ENCODE data around the gene TRABD2B.

Gene TRABD2B

GRCh38 chr1:47972864-47973432 is 24.2 kb downstream of the TRABD2B start:
- H3K18ac ChIP-seq (ENCODE audit: low read depth in 1 of 2, low read length in 2 of 2) = no peak overlapping the region
- no peak overlapping the region for H3K4me3 ChIP-seq (ENCODE audit: insufficient read depth in 1 of 2, low read depth in 1 of 2, low read length in 2 of 2)
- no peak overlapping the region for H3K27ac ChIP-seq (ENCODE audit: low read length, poor library complexity, severe bottlenecking)
- H3K4me1 ChIP-seq (ENCODE audit: control insufficient read depth, insufficient read depth, low read depth, low read length) = peaks cover 2% of the 10 kb centered on the region
- H3K9ac ChIP-seq (ENCODE audit: low read length) = no peak overlapping the region
- no peak overlapping the region for H2BK12ac ChIP-seq (ENCODE audit: low read length in 2 of 2)
- no peak overlapping the region for H3K14ac ChIP-seq (ENCODE audit: low read length in 2 of 2)
- DNase-seq = no peak
- no peak overlapping the region for H3K4me2 ChIP-seq (ENCODE audit: low read length, poor library complexity, severe bottlenecking)
- H2AFZ ChIP-seq (ENCODE audit: low read depth, low read length) = no peak overlapping the region
- H3K79me1 ChIP-seq (replicated peaks; ENCODE audit: low read length, poor library complexity, severe bottlenecking) = no peaks in the 10 kb centered on the region
- no peaks in the 10 kb centered on the region for H3K27me3 ChIP-seq (ENCODE audit: control insufficient read depth in 1 of 2, insufficient read depth in 1 of 2, low read length in 2 of 2)
- no peaks in the 10 kb centered on the region for H3K9me3 ChIP-seq (ENCODE audit: control insufficient read depth, low read length)
- H3K23ac ChIP-seq (ENCODE audit: low read length in 2 of 2) = no peak overlapping the region
- no peaks in the 10 kb centered on the region for H3K36me3 ChIP-seq (ENCODE audit: control insufficient read depth in 1 of 2, insufficient read depth in 2 of 2, low read depth in 1 of 2, low read length in 2 of 2)
- H2BK120ac ChIP-seq (ENCODE audit: low read depth, low read length) = no peak overlapping the region
- no peak overlapping the region for H2BK15ac ChIP-seq (ENCODE audit: low read depth, poor library complexity, severe bottlenecking)
- WGBS = 75% methylated on average over 4 of the region's 4 CpGs
- H2BK5ac ChIP-seq (ENCODE audit: low read depth, low read length, poor library complexity, severe bottlenecking) = no peak overlapping the region
- H2AK5ac ChIP-seq (ENCODE audit: low read length, severe bottlenecking) = no peak overlapping the region
- no peak overlapping the region for H3K4ac ChIP-seq (ENCODE audit: low read depth in 1 of 2, low read length in 2 of 2)
- no peak overlapping the region for H4K8ac ChIP-seq (ENCODE audit: low read length)
- no peak overlapping the region for H4K91ac ChIP-seq (ENCODE audit: low read length)

DNA sequence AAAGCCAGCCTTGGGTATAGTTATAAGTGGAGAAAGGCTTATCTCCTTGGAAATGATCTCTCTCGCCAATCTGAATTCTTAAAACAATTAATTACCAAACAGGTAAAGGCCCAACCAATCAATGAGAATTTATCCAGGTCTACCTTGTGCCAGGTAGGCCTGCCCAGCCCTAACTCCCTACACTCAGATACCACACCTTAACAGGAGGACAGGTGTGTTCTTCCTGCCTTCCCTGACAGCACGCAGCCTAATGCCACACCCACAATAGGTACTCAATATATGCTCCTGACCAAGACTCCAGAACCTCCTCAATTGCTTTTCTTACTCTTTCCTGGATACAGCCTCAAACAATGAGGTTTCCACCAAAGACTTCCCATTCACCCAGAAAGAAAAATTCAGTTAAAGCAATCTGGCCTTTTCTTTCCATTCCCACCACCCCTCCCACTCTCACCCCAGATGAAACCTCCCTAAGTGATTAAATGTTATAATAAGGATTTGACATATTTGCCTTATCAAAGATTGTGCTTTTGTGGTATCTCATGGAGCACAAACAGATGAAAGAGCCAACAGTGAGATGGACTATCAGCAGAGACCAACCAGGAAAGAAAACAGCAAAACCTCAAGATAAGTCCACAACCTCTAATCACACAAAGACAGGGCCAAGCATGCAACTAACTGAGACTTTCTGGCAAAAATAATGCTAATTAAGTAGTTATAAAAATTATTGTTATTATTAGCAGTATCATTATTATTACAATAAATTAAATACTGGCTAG is 25.6 kb downstream of the TRABD2B start:
- Histone ChIP-seq H3K79me1 (replicated peaks; ENCODE audit: low read length, poor library complexity, severe bottlenecking) (no peaks in the 10 kb centered on the region), H3K36me3 (ENCODE audit: control insufficient read depth in 1 of 2, insufficient read depth in 2 of 2, low read depth in 1 of 2, low read length in 2 of 2) (no peaks in the 10 kb centered on the region), H2BK12ac (ENCODE audit: low read length in 2 of 2) (no peak overlapping the region), H3K27ac (ENCODE audit: low read length, poor library complexity, severe bottlenecking) (no peak overlapping the region), H3K14ac (ENCODE audit: low read length in 2 of 2) (no peak overlapping the region), H3K23ac (ENCODE audit: low read length in 2 of 2) (no peak overlapping the region), H3K4me2 (ENCODE audit: low read length, poor library complexity, severe bottlenecking) (no peak overlapping the region), H2BK15ac (ENCODE audit: low read depth, poor library complexity, severe bottlenecking) (no peak overlapping the region), H2AK5ac (ENCODE audit: low read length, severe bottlenecking) (no peak overlapping the region), H3K9me3 (ENCODE audit: control insufficient read depth, low read length) (no peaks in the 10 kb centered on the region), H3K4me1 (ENCODE audit: control insufficient read depth, insufficient read depth, low read depth, low read length) (peaks cover 2% of the 10 kb centered on the region), H2BK120ac (ENCODE audit: low read depth, low read length) (no peak overlapping the region), H4K8ac (ENCODE audit: low read length) (no peak overlapping the region), H3K9ac (ENCODE audit: low read length) (no peak overlapping the region), H2BK5ac (ENCODE audit: low read depth, low read length, poor library complexity, severe bottlenecking) (no peak overlapping the region), H3K4me3 (ENCODE audit: insufficient read depth in 1 of 2, low read depth in 1 of 2, low read length in 2 of 2) (no peak overlapping the region), H2AFZ (ENCODE audit: low read depth, low read length) (no peak overlapping the region), H4K91ac (ENCODE audit: low read length) (no peak overlapping the region), H3K18ac (ENCODE audit: low read depth in 1 of 2, low read length in 2 of 2) (no peak overlapping the region), H3K4ac (ENCODE audit: low read depth in 1 of 2, low read length in 2 of 2) (no peak overlapping the region), H3K27me3 (ENCODE audit: control insufficient read depth in 1 of 2, insufficient read depth in 1 of 2, low read length in 2 of 2) (no peaks in the 10 kb centered on the region)
- no peak for DNase-seq
- WGBS = 81% methylated on average over 2 of the region's 2 CpGs

DNA sequence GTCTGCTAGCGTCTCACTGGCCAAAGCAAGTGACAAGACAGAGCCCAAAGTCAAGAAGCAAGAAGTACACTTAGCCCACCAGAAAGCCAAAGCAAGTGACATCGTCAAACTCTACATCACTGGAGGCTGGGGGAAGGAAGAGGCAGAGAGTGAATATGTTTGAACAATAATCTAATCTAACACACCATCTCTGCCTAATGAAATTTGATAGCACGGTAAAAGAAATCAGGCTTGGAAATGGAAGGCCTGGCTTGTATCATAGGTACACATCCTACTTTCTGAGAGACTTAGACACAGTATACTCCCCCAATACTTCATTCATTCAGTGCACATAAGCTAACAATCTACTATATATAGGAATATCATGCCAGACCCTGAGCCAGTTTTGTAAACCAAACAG is 26.3 kb downstream of the TRABD2B start:
- Histone ChIP-seq H2AFZ (ENCODE audit: low read depth, low read length) (no peak overlapping the region), H4K8ac (ENCODE audit: low read length) (no peak overlapping the region), H3K79me1 (replicated peaks; ENCODE audit: low read length, poor library complexity, severe bottlenecking) (no peaks in the 10 kb centered on the region), H2BK12ac (ENCODE audit: low read length in 2 of 2) (no peak overlapping the region), H3K9ac (ENCODE audit: low read length) (no peak overlapping the region), H2BK120ac (ENCODE audit: low read depth, low read length) (no peak overlapping the region), H3K27me3 (ENCODE audit: control insufficient read depth in 1 of 2, insufficient read depth in 1 of 2, low read length in 2 of 2) (no peaks in the 10 kb centered on the region), H2BK15ac (ENCODE audit: low read depth, poor library complexity, severe bottlenecking) (no peak overlapping the region), H3K4me1 (ENCODE audit: control insufficient read depth, insufficient read depth, low read depth, low read length) (peaks cover 2% of the 10 kb centered on the region), H3K4me3 (ENCODE audit: insufficient read depth in 1 of 2, low read depth in 1 of 2, low read length in 2 of 2) (no peak overlapping the region), H3K18ac (ENCODE audit: low read depth in 1 of 2, low read length in 2 of 2) (no peak overlapping the region), H2AK5ac (ENCODE audit: low read length, severe bottlenecking) (no peak overlapping the region), H3K14ac (ENCODE audit: low read length in 2 of 2) (peak overlapping the region in 1 of 2 experiments; percentile 58), H3K9me3 (ENCODE audit: control insufficient read depth, low read length) (no peaks in the 10 kb centered on the region), H2BK5ac (ENCODE audit: low read depth, low read length, poor library complexity, severe bottlenecking) (no peak overlapping the region), H3K27ac (ENCODE audit: low read length, poor library complexity, severe bottlenecking) (no peak overlapping the region), H3K36me3 (ENCODE audit: control insufficient read depth in 1 of 2, insufficient read depth in 2 of 2, low read depth in 1 of 2, low read length in 2 of 2) (no peaks in the 10 kb centered on the region), H3K4ac (ENCODE audit: low read depth in 1 of 2, low read length in 2 of 2) (no peak overlapping the region), H4K91ac (ENCODE audit: low read length) (no peak overlapping the region), H3K4me2 (ENCODE audit: low read length, poor library complexity, severe bottlenecking) (no peak overlapping the region), H3K23ac (ENCODE audit: low read length in 2 of 2) (no peak overlapping the region)
- DNase-seq = no peak
- 89% methylated on average over 3 of the region's 3 CpGs for WGBS

GRCh38 chr1:47969478-47969877 is 27.7 kb downstream of the TRABD2B start:
- no peak overlapping the region for H3K14ac ChIP-seq (ENCODE audit: low read length in 2 of 2)
- H4K8ac ChIP-seq (ENCODE audit: low read length) = no peak overlapping the region
- no peaks in the 10 kb centered on the region for H3K36me3 ChIP-seq (ENCODE audit: control insufficient read depth in 1 of 2, insufficient read depth in 2 of 2, low read depth in 1 of 2, low read length in 2 of 2)
- no peak overlapping the region for H2BK12ac ChIP-seq (ENCODE audit: low read length in 2 of 2)
- H2BK120ac ChIP-seq (ENCODE audit: low read depth, low read length) = no peak overlapping the region
- no peak overlapping the region for H3K4me2 ChIP-seq (ENCODE audit: low read length, poor library complexity, severe bottlenecking)
- peaks cover 0 to 2% of the 10 kb centered on the region in 2 experiments for H3K27me3 ChIP-seq (ENCODE audit: control insufficient read depth in 1 of 2, insufficient read depth in 1 of 2, low read length in 2 of 2)
- H2AK5ac ChIP-seq (ENCODE audit: low read length, severe bottlenecking) = no peak overlapping the region
- H4K91ac ChIP-seq (ENCODE audit: low read length) = no peak overlapping the region
- H3K4ac ChIP-seq (ENCODE audit: low read depth in 1 of 2, low read length in 2 of 2) = no peak overlapping the region
- H2AFZ ChIP-seq (ENCODE audit: low read depth, low read length) = no peak overlapping the region
- H3K4me1 ChIP-seq (ENCODE audit: control insufficient read depth, insufficient read depth, low read depth, low read length) = peaks cover 2% of the 10 kb centered on the region
- no peak overlapping the region for H3K4me3 ChIP-seq (ENCODE audit: insufficient read depth in 1 of 2, low read depth in 1 of 2, low read length in 2 of 2)
- H3K18ac ChIP-seq (ENCODE audit: low read depth in 1 of 2, low read length in 2 of 2) = no peak overlapping the region
- H2BK5ac ChIP-seq (ENCODE audit: low read depth, low read length, poor library complexity, severe bottlenecking) = no peak overlapping the region
- WGBS = 85% methylated on average over 3 of the region's 3 CpGs
- H3K27ac ChIP-seq (ENCODE audit: low read length, poor library complexity, severe bottlenecking) = no peak overlapping the region
- no peaks in the 10 kb centered on the region for H3K79me1 ChIP-seq (replicated peaks; ENCODE audit: low read length, poor library complexity, severe bottlenecking)
- no peak for DNase-seq
- H2BK15ac ChIP-seq (ENCODE audit: low read depth, poor library complexity, severe bottlenecking) = no peak overlapping the region
- no peaks in the 10 kb centered on the region for H3K9me3 ChIP-seq (ENCODE audit: control insufficient read depth, low read length)
- no peak overlapping the region for H3K23ac ChIP-seq (ENCODE audit: low read length in 2 of 2)
- no peak overlapping the region for H3K9ac ChIP-seq (ENCODE audit: low read length)
